GM13977 (cell line): ENCODE data around the gene PARP3.
A peak's percentile ranks its signal among the peaks of the same experiment; 100 is the strongest.

Experiments used
- DNase-seq: peaks from one replicate; pipeline ENCODE4 v3.0.0; 2012; ENCODE audit warnings: low spot score
- CTCF ChIP-seq: IDR thresholded peaks from 2 replicates; pipeline ENCODE4 v1.5.1; 2012; ENCODE audit warnings: mild to moderate bottlenecking, control low read depth; ENCODE audit not compliant: insufficient read depth; ENCODE audit errors: extremely low read depth, missing control alignments
- in situ Hi-C: fragments of 300-500 bp; cut with MboI; formaldehyde crosslinking; loops from one replicate; pipeline ENCODE4 v1.12.0; 2022; ENCODE audit warnings: low sequenced_read_pairs, low pct_unique_long_range_greater_than_20kb, mixed read lengths, inconsistent platforms; ENCODE audit not compliant: unreplicated experiment

Gene PARP3

DNA sequence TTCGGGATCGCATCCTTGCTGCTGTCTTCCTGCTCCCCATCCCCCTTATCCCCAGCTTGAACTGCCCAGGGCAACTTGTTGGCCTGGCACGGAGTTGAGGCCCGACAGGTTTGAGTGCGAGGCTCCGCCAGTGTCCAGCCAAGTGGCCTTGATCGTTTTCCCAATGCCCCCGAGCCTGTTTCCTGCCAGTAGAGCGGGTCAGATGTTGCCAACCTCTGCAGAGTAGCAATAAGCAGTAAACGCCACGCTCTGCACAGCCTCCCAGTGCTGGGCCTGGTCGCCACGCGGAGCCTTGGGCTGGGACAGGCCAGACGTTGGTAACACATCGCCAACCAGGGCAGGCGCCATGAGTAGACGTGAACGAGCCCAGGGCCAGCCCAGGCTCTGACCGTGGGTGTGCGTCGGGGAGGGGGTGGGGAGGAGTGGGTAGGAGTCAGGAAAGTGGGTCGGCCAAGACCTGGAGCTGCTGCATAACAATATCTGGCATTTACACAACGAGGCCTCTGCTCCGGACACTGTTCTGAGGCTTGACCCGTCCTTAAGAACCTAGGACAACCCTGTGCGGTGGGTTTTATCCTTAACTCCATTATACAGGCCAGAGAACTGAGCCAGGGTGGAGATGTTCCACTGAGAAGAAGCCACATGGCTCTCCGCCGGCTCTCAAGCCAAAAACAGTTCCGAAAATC is 32.3 kb downstream of the PARP3 start:
- peak; percentile 6 for TF ChIP-seq CTCF
- no peak for DNase-seq
- in situ Hi-C loops, result no loop called here

DNA sequence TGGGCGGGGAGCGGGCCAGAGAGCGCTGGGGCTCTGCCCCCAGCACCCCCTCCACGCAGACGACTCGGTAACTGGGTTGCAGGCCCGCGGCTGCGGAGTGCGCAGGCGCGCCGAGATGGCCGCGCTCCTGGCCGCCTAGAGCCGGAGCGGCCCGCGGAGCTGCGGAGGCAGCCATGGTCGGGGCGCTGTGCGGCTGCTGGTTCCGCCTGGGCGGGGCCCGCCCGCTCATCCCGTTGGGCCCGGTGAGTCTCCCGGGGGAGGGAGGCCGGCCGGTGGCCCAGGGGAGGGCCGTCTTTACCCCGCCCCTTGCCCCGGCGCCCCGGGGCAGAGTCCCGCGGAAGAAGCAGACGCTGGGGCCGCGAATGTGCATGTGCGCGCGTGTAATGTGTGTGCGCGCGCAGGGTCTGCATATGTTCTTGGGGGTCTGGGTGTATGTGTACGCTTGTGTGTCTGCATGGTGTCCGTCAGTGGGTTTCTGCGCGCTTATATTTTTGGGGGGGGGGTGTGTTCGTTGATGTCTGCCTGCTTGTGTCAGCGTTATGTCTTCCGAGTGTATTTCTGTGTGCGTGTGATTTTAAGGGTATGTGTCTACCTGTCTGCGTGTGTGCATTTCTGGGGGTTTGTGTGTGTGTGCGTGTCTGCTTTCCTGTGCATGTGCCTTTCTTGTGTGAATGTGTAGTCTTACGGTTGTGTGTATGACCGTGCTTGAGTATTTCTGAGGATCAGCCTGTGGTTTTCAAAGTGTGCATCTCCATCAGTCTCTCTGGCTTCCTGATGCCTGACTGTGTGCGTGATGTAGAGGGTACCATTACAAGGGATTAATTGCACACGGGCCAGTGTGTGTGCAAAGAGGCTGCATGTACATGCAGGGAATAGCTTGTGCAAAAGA is 33.0 kb downstream of the PARP3 start, which contains the start of gene ABHD14A:
Gene ABHD14A (plus strand): TSS at position 102 of the 889 bp plus-strand sequence. CDS start 72 bp downstream, at position 174.
- peak; percentile 3 for TF ChIP-seq CTCF
- DNase-seq, result peak; percentile 94
- in situ Hi-C loops, result no loop called here

DNA sequence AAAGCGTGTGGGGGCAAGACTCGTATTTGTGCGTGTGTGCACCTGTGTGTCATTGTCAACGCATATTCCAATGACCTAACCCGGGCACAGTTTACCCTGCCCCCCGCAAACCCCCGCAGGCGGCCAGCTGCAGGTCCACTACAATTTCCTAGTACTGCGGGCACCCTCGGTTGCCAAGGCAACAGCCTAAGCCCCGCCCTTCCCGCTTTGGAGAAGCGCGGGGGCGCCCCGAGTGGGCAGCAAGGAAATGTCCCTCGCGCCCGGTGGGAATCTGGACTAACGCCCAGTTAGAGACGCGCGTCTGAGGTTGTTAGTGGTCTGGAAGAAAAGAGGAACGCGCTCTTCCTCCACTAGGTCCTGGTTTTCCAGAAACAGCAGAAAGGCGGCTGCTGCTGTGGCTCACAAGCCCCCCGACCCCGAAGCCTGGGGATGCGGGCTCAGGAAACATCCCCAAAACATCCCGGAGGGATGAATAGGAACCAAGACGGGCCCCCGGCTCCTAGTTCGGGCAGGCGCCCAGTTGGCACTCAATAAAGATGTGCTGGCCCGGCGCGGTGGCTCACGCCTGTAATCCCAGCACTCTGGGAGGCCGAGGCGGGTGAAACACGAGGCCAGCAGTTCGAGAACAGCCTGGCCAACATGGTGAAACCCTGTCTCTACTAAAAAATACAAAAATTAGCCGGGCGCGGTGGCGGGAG is 33.8 kb downstream of the PARP3 start:
- in situ Hi-C loops, result no loop called here
- no peak for DNase-seq
- peak; percentile 25 for TF ChIP-seq CTCF

- DNase-seq, result no peak
- in situ Hi-C loops, result no loop called here
- TF ChIP-seq CTCF, result no peak
Observed at GRCh38 chr3:51977446-51978142, 35.4 kb downstream of the PARP3 start.

DNA sequence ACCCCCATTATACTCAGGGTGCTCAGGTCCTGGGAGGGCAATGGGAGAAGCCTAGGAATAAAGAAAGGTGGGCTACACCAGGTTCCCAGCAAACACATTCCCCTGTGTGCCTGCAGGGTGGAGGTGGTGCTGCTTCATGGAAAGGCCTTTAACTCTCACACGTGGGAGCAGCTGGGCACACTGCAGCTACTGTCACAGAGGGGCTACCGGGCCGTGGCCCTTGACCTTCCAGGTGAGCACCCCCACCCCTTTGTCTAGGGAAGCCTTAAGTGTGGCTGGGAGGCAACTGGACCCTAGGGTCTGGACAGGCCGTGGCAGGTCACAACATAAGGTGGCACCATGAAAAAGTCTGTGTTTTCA is 36.0 kb downstream of the PARP3 start:
- in situ Hi-C loops, result no loop called here
- no peak for TF ChIP-seq CTCF
- no peak for DNase-seq

- in situ Hi-C loops, result no loop called here
- DNase-seq, result no peak
- no peak for TF ChIP-seq CTCF
Observed at GRCh38 chr3:51980253-51980652, 38.1 kb downstream of the PARP3 start.
